ACHN (cell line): ENCODE results near the gene C2CD4C.
"Not testable (repeated sequence)": the region's sequence is repeated elsewhere in the genome, so short reads cannot be mapped to it uniquely, and the experiment has no call there.

Experiments
- DNase-seq: peaks from one replicate; pipeline ENCODE4 v3.0.0-alpha.2; 2015
- in situ Hi-C: cut with HindIII; loops from 2 replicates; pipeline ENCODE4 v1.10.0; 2017; ENCODE audit warnings: low sequenced_read_pairs, low pct_ligation_motif_present, low pct_unique_long_range_greater_than_20kb

The C2CD4C gene

GRCh38 chr19:406135-406781, 2.7 kb downstream of the C2CD4C start:
- in situ Hi-C loops: no loop called here
- no peak for DNase-seq

GRCh38 chr19:405121-405965, 3.6 kb downstream of the C2CD4C start:
- in situ Hi-C loops: no loop called here
- DNase-seq: no peak

- in situ Hi-C loops: no loop called here
- no peak for DNase-seq
These were observed 5.5 kb downstream of the C2CD4C start for GRCh38 chr19:403221-404027.

GRCh38 chr19:402786-403185, 6.2 kb downstream of the C2CD4C start:
- DNase-seq: no peak
- in situ Hi-C loops: no loop called here

GRCh38 chr19:401866-402511, 7.0 kb downstream of the C2CD4C start:
- no peak for DNase-seq
- in situ Hi-C loops: no loop called here

- no peak for DNase-seq
- in situ Hi-C loops: no loop called here
These were observed 7.7 kb downstream of the C2CD4C start for GRCh38 chr19:400976-401865.

- in situ Hi-C loops: no loop called here
- DNase-seq: no peak
These were observed 9.6 kb downstream of the C2CD4C start for GRCh38 chr19:399370-399769.

- no peak for DNase-seq
- in situ Hi-C loops: no loop called here
These were observed 10.2 kb downstream of the C2CD4C start for GRCh38 chr19:398719-399118.

GRCh38 chr19:397941-398706, 10.8 kb downstream of the C2CD4C start:
- DNase-seq: no peak
- in situ Hi-C loops: no loop called here

- DNase-seq: no peak
- in situ Hi-C loops: no loop called here
These were observed 11.6 kb downstream of the C2CD4C start for GRCh38 chr19:397321-397720.

GRCh38 chr19:395467-395866, 13.5 kb downstream of the C2CD4C start:
- in situ Hi-C loops: no loop called here

GRCh38 chr19:394857-395256, 14.1 kb downstream of the C2CD4C start:
- DNase-seq, in situ Hi-C loops: not testable (repeated sequence)

More at GRCh38 chr19:395467-395866, 13.5 kb downstream of the C2CD4C start:
- no peak for DNase-seq

GRCh38 chr19:393560-393959, 15.4 kb downstream of the C2CD4C start:
- DNase-seq, in situ Hi-C loops: not testable (repeated sequence)

- in situ Hi-C loops: no loop called here
- DNase-seq: no peak
These were observed 16.5 kb downstream of the C2CD4C start for GRCh38 chr19:392375-392970.

- DNase-seq: no peak
- in situ Hi-C loops: no loop called here
These were observed 17.1 kb downstream of the C2CD4C start for GRCh38 chr19:391726-392374.

GRCh38 chr19:391207-391557, 17.8 kb downstream of the C2CD4C start:
- DNase-seq: no peak
- in situ Hi-C loops: no loop called here
